Activated CD8-positive, alpha-beta memory T cell treated with anti-CD3 and anti-CD28 coated beads for 1 hour (primary cell): ENCODE results near the gene PISD.
"Not testable (repeated sequence)": the region's sequence is repeated elsewhere in the genome, so short reads cannot be mapped to it uniquely, and the experiment has no call there.

Experiments
- DNase-seq, 2 donors: peaks; one replicate each; pipeline ENCODE4 v3.0.0-alpha.2; 2020; ENCODE audit warnings: low read depth in 1 of 2; ENCODE audit errors: extremely low read depth in 1 of 2

Gene PISD

GRCh38 chr22:31610611-31611010, 51.4 kb downstream of the PISD start:
- no peak for DNase-seq

- DNase-seq = no peak
These were observed 52.3 kb downstream of the PISD start for GRCh38 chr22:31609716-31610115.

GRCh38 chr22:31607696-31608095, 54.3 kb downstream of the PISD start:
- DNase-seq = no peak

- DNase-seq = no peak
These were observed 56.0 kb downstream of the PISD start for GRCh38 chr22:31605851-31606585.

GRCh38 chr22:31604746-31605705, 57.0 kb downstream of the PISD start:
- DNase-seq = no peak

GRCh38 chr22:31604137-31604705, 57.8 kb downstream of the PISD start:
- no peak for DNase-seq

GRCh38 chr22:31603574-31603973, 58.4 kb downstream of the PISD start:
- DNase-seq = no peak

GRCh38 chr22:31603081-31603525, 58.9 kb downstream of the PISD start:
- DNase-seq = no peak

GRCh38 chr22:31602259-31602952, 59.6 kb downstream of the PISD start:
- no peak for DNase-seq

GRCh38 chr22:31595271-31595670, 66.7 kb downstream of the PISD start:
- no peak for DNase-seq

GRCh38 chr22:31590161-31590560, 71.9 kb downstream of the PISD start:
- not testable (repeated sequence) for DNase-seq

GRCh38 chr22:31588970-31589675, 72.9 kb downstream of the PISD start:
- DNase-seq = no peak

- DNase-seq = no peak
These were observed 75.7 kb downstream of the PISD start for GRCh38 chr22:31586137-31586920.

- no peak for DNase-seq
These were observed 76.7 kb downstream of the PISD start for GRCh38 chr22:31585161-31585859.

GRCh38 chr22:31584804-31585160, 77.2 kb downstream of the PISD start:
- DNase-seq = no peak

GRCh38 chr22:31583861-31584485, 78.0 kb downstream of the PISD start:
- DNase-seq = no peak

GRCh38 chr22:31579835-31580242, 82.2 kb downstream of the PISD start:
- no peak for DNase-seq

- no peak for DNase-seq
These were observed 83.8 kb downstream of the PISD start for GRCh38 chr22:31578171-31578570.

GRCh38 chr22:31577711-31578110, 84.3 kb downstream of the PISD start:
- DNase-seq = no peak
